ENCODE results near the gene PIM2. TPM values are rescaled to one million over a fixed set of nuclear protein-coding genes. Genes with fewer than 3 reads are reported as not detected.

PIM2 gene
- polyA plus RNA-seq, 2 of the 4 experiments (the other 2 are of a cell fraction): 8.2 to 8.8 TPM

DNA sequence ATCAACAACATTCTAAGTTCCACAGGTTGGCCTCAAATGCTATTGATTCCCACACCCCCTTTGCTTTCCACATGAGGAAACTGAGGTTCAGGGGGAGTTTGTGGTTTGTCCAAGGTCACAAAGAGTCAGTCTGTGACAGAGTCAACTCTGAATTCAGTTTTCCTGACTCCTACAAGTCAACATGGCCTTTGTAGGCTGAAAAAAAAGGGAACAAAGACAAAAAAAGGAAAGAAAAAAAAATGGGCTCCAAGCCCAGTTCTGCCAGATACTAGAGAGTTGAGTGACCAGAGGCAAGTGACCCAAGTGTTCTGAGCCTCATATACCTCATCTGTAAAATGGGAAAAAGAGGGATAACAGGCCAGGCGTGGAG, 16.5 kb upstream of the PIM2 start:
- Histone ChIP-seq H3K4me3 (no peak overlapping the region), H3K4me2 (no peak overlapping the region), H3K9me3 (no peaks in the 10 kb centered on the region), H3K4me1 (no peaks in the 10 kb centered on the region), H3K27ac (no peak overlapping the region)
- ATAC-seq (no peak), FAIRE-seq (no peak), DNase-seq (ENCODE audit: low read depth in 1 of 2, low spot score in 1 of 2) (no peak)
- ChIA-PET CTCF (interaction anchor here (1.0 kb wide), 1 partner anchor 11 kb away, joined by 3 read pairs; no protein-coding TSS in a partner anchor), POLR2A (no interaction called here)
- 84% methylated on average over 1 of the region's 1 CpG for WGBS (ENCODE audit: missing lambda C conversion rate)
- TF ChIP-seq SREBF2 (IDR thresholded peaks at IDR 0.05) (no peak), RAD21 (conservative IDR thresholded peaks at IDR 0.05 in 1 of 2, IDR thresholded peaks at IDR 0.05 in 1 of 2) (no peak)
- TF ChIP-seq, protein P1, sequence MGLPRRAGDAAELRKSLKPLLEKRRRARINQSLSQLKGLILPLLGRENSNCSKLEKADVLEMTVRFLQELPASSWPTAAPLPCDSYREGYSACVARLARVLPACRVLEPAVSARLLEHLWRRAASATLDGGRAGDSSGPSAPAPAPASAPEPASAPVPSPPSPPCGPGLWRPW (IDR thresholded peaks at IDR 0.05): no peak

- 93% methylated on average over 7 of the region's 7 CpGs for WGBS (ENCODE audit: missing lambda C conversion rate)
- H3K4me2 ChIP-seq: no peak overlapping the region
- TF ChIP-seq CHD2 (IDR thresholded peaks at IDR 0.05; ENCODE audit: low read length, partially characterized antibody): no peak
- no peak for TF ChIP-seq ZSCAN20 (CRISPR knock-in tag; IDR thresholded peaks at IDR 0.05)
- TF ChIP-seq, protein P2, sequence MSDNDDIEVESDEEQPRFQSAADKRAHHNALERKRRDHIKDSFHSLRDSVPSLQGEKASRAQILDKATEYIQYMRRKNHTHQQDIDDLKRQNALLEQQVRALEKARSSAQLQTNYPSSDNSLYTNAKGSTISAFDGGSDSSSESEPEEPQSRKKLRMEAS (IDR thresholded peaks at IDR 0.05): no peak
- TF ChIP-seq ZNF302 (CRISPR knock-in tag; IDR thresholded peaks at IDR 0.05): no peak
- no peak for TF ChIP-seq RAD21 (conservative IDR thresholded peaks at IDR 0.05 in 1 of 2, IDR thresholded peaks at IDR 0.05 in 1 of 2)
- no peak for TF ChIP-seq FOSB (CRISPR knock-in tag; IDR thresholded peaks at IDR 0.05)
- TF ChIP-seq EHF (CRISPR knock-in tag; IDR thresholded peaks at IDR 0.05): no peak
- no peak for TF ChIP-seq BHLHE40 (IDR thresholded peaks at IDR 0.05; ENCODE audit: low read depth, low read length)
- TF ChIP-seq REST (IDR thresholded peaks at IDR 0.05): no peak
- no peak for TF ChIP-seq RCOR1 (IDR thresholded peaks at IDR 0.05; ENCODE audit: low read depth, low read length)
- TF ChIP-seq, protein P3, sequence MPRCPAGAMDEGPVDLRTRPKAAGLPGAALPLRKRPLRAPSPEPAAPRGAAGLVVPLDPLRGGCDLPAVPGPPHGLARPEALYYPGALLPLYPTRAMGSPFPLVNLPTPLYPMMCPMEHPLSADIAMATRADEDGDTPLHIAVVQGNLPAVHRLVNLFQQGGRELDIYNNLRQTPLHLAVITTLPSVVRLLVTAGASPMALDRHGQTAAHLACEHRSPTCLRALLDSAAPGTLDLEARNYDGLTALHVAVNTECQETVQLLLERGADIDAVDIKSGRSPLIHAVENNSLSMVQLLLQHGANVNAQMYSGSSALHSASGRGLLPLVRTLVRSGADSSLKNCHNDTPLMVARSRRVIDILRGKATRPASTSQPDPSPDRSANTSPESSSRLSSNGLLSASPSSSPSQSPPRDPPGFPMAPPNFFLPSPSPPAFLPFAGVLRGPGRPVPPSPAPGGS (IDR thresholded peaks at IDR 0.05): no peak
- no peak for TF ChIP-seq ZFP36 (IDR thresholded peaks at IDR 0.05; ENCODE audit: borderline replicate concordance, partially characterized antibody)
- no peak for FAIRE-seq
- no peak for DNase-seq (ENCODE audit: low read depth in 1 of 2, low spot score in 1 of 2)
- H3K4me1 ChIP-seq: no peaks in the 10 kb centered on the region
- ATAC-seq: no peak
- H3K4me3 ChIP-seq: no peak overlapping the region
- POLR2A ChIA-PET: no interaction called here
- no peaks in the 10 kb centered on the region for H3K9me3 ChIP-seq
- no peak overlapping the region for H3K27ac ChIP-seq
- CTCF ChIA-PET: interaction anchor here (1.0 kb wide), 1 partner anchor 12 kb away, joined by 3 read pairs; no protein-coding TSS in a partner anchor
Observed at GRCh38 chrX:48934581-48935300, 15.9 kb upstream of the PIM2 start.

DNA sequence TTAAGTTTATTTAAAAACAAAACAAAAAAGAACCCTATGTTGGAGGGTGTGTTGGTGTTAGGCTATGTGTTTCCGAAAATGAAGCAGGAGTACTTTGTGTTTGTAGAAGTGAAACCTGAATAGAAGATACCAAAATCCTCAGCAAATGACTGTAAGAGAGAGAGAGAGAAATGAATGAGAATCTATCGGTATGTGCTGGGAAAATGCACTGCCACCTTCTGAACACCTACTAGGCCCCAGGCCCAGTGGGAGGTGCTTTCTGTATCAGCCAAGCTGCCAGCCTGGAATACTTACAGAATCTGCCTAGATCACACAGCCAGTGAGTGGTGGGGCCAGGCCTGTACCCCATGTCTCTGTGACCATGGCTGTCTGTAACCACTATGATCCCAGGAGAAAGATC, 14.9 kb upstream of the PIM2 start:
- Histone ChIP-seq H3K4me1 (no peaks in the 10 kb centered on the region), H3K27ac (no peak overlapping the region), H3K4me3 (no peak overlapping the region), H3K4me2 (no peak overlapping the region), H3K9me3 (no peaks in the 10 kb centered on the region)
- ChIA-PET CTCF (no interaction called here), POLR2A (interaction anchor here (0.7 kb wide), 1 partner anchor 33 kb away, joined by 7 read pairs; no protein-coding TSS in a partner anchor)
- FAIRE-seq (no peak), DNase-seq (ENCODE audit: low read depth in 1 of 2, low spot score in 1 of 2) (no peak), ATAC-seq (0 out of 6 replicates have a peak, but pooled peaks of 1 of the 2 experiments have one; percentile 24)
- 85% methylated on average over 2 of the region's 2 CpGs for WGBS (ENCODE audit: missing lambda C conversion rate)
- TF ChIP-seq, protein P4, sequence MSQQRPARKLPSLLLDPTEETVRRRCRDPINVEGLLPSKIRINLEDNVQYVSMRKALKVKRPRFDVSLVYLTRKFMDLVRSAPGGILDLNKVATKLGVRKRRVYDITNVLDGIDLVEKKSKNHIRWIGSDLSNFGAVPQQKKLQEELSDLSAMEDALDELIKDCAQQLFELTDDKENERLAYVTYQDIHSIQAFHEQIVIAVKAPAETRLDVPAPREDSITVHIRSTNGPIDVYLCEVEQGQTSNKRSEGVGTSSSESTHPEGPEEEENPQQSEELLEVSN (IDR thresholded peaks at IDR 0.05; ENCODE audit: borderline replicate concordance, low read depth): no peak
- TF ChIP-seq, protein P5, sequence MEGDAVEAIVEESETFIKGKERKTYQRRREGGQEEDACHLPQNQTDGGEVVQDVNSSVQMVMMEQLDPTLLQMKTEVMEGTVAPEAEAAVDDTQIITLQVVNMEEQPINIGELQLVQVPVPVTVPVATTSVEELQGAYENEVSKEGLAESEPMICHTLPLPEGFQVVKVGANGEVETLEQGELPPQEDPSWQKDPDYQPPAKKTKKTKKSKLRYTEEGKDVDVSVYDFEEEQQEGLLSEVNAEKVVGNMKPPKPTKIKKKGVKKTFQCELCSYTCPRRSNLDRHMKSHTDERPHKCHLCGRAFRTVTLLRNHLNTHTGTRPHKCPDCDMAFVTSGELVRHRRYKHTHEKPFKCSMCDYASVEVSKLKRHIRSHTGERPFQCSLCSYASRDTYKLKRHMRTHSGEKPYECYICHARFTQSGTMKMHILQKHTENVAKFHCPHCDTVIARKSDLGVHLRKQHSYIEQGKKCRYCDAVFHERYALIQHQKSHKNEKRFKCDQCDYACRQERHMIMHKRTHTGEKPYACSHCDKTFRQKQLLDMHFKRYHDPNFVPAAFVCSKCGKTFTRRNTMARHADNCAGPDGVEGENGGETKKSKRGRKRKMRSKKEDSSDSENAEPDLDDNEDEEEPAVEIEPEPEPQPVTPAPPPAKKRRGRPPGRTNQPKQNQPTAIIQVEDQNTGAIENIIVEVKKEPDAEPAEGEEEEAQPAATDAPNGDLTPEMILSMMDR (IDR thresholded peaks at IDR 0.05): no peak
- TF ChIP-seq CBX8 (IDR thresholded peaks at IDR 0.05) (no peak), REST (IDR thresholded peaks at IDR 0.05) (no peak), ZFP36 (IDR thresholded peaks at IDR 0.05; ENCODE audit: borderline replicate concordance, partially characterized antibody) (no peak), FOSL2 (IDR thresholded peaks at IDR 0.05) (no peak), FOSL2 (CRISPR knock-in tag; IDR thresholded peaks at IDR 0.05) (no peak), HDAC2 (IDR thresholded peaks at IDR 0.05) (no peak)
- TF ChIP-seq, protein P1 (IDR thresholded peaks at IDR 0.05): no peak

Measured in A549 (cell line).